Bronchial epithelial cell (primary cell): ENCODE results near the gene FLOT2. TPM values are rescaled to one million over a fixed set of nuclear protein-coding genes. Genes with fewer than 3 reads are reported as not detected.

Experiments
- DNase-seq: peaks from one replicate; pipeline ENCODE4 v3.0.0-alpha.2; 2010; ENCODE audit warnings: low read depth
- FAIRE-seq: peaks from 2 replicates; lab custom pipeline; 2011; peaks lifted over from hg19 to GRCh38; lab: Jason Lieb, UNC
- H3K27me3 ChIP-seq: 2 replicates; pipeline ENCODE4 v1.5.1; 2011; ENCODE audit warnings: low read length; ENCODE audit not compliant: control insufficient read depth, insufficient read depth
- H3K36me3 ChIP-seq: 2 replicates; pipeline ENCODE4 v1.5.1; 2011; ENCODE audit warnings: low read length; ENCODE audit not compliant: control insufficient read depth, insufficient read depth
- H3K4me3 ChIP-seq: 2 replicates; pipeline ENCODE4 v1.5.1; 2011; ENCODE audit warnings: mild to moderate bottlenecking, low read depth, low read length, control low read depth
- CTCF ChIP-seq: IDR thresholded peaks from 2 replicates; pipeline ENCODE4 v1.5.1; 2011; ENCODE audit warnings: mild to moderate bottlenecking, moderate library complexity, low read length, control low read depth, inconsistent platforms; ENCODE audit not compliant: insufficient read depth, severe bottlenecking
- total RNA-seq: library from RNA; depleted of rRNA; stranded (reverse); fragments of >200 nt; gene quantifications from 2 replicates; pipeline ENCODE4 v1.2.1, GENCODE V29; 2014

FLOT2 gene
- total RNA-seq, 1 donor from 2014 or later: 24.5 TPM

GRCh38 chr17:28861393-28862203 is 35.9 kb downstream of the FLOT2 start:
- TF ChIP-seq CTCF: no peak
- H3K36me3 ChIP-seq: peaks cover 19% of the 10 kb centered on the region
- H3K27me3 ChIP-seq: no peaks in the 10 kb centered on the region
- H3K4me3 ChIP-seq: no peak overlapping the region
- FAIRE-seq (no peak), DNase-seq (no peak)

GRCh38 chr17:28860363-28860808 is 37.1 kb downstream of the FLOT2 start:
- FAIRE-seq (no peak), DNase-seq (no peak)
- Histone ChIP-seq H3K4me3 (no peak overlapping the region), H3K36me3 (peaks cover 19% of the 10 kb centered on the region), H3K27me3 (no peaks in the 10 kb centered on the region)
- no peak for TF ChIP-seq CTCF

DNA sequence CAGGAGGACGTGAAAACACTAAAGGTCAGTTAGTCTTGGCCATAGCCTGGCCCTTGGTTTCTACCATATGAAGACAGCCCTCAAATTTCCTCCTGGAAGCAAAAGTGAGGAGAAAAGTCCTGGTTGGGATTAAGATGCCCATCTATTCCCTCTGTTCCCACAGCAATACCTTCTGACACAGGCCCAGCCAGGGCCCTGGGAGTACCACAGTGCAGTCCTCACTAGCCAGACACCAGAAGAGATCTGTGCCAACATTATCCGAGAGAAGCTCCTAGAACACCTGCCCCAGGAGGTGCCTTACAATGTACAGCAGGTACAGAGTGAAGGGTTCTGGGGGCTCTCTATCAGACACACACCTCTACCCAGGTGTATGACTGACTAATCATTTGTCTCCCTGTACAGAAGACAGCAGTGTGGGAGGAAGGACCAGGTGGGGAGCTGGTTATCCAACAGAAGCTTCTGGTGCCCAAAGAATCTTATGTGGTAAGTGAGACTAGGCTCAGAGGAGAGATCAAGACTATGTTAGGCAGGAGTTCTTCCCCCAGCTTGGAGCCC is 38.7 kb downstream of the FLOT2 start:
- no peak for TF ChIP-seq CTCF
- H3K36me3 ChIP-seq: peaks cover 19% of the 10 kb centered on the region
- DNase-seq (no peak), FAIRE-seq (no peak)
- H3K27me3 ChIP-seq: no peaks in the 10 kb centered on the region
- no peak overlapping the region for H3K4me3 ChIP-seq

DNA sequence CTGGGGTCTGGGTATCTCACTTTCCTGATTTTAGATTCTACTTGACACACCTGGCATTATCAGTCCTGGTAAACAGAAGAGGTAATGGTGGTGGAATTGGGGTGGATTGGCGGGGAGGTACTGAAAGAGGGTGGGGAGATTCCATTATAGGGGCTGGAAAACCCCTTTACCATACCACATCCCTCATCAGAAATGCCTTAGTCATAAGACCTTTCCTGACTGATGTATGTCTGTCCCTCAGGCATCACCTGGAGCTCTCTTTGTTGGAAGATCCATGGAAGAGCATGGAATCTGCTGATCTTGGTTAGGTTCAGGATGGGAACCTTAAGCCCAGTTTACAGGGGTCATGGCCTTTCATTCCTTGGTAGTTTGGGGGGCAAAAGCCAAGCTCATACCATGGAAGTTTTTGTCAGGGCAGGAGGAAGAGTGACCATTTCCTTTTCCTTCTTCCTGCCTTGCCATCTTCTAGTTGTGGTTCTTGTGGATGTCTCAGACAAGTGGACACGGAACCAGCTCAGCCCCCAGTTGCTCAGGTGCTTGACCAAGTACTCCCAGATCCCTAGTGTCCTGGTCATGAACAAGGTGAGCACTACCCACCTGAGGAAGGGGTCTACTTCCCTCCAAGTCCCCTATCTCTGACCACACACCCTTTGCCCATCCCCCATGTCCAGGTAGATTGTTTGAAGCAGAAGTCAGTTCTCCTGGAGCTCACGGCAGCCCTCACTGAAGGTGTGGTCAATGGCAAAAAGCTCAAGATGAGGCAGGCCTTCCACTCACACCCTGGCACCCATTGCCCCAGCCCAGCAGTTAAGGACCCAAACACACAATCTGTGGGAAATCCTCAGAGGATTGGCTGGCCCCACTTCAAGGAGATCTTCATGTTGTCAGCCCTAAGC is 39.4 kb downstream of the FLOT2 start:
- FAIRE-seq (no peak), DNase-seq (no peak)
- Histone ChIP-seq H3K27me3 (no peaks in the 10 kb centered on the region), H3K36me3 (peaks cover 19% of the 10 kb centered on the region), H3K4me3 (no peak overlapping the region)
- TF ChIP-seq CTCF: no peak

DNA sequence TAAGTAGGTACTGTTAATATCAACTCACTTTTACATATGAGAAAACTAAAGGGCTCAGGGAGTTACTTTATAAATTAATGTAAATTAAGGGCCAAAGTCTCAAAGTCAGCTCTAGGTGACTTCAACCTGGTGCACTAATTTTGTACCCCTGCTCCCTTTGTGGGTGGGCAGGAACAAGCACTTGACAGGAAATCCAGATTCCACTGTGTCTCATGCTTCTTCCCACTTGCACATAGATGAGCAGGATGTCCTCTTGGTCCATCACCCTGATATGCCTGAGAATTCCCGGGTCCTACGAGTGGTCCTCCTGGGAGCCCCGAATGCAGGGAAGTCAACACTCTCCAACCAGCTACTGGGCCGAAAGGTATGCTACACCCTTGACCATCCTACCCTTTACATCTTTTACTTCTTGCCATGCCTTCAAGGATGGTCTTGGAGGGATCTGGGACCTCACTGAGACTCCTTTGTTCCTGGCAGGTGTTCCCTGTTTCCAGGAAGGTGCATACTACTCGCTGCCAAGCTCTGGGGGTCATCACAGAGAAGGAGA is 41.4 kb downstream of the FLOT2 start:
- Histone ChIP-seq H3K36me3 (peaks cover 19% of the 10 kb centered on the region), H3K4me3 (no peak overlapping the region), H3K27me3 (no peaks in the 10 kb centered on the region)
- FAIRE-seq (no peak), DNase-seq (no peak)
- TF ChIP-seq CTCF: no peak
